DND-41 (cell line): ENCODE data around the gene DPF3.

Experiments
- EZH2 ChIP-seq: IDR thresholded peaks from 3 replicates; pipeline ENCODE4 v1.6.1; 2012; ENCODE audit warnings: borderline replicate concordance, low read depth, mild to moderate bottlenecking, moderate library complexity, low read length, inconsistent platforms; ENCODE audit not compliant: severe bottlenecking
- TF ChIP-seq, protein P1 (sequence below): IDR thresholded peaks from 2 replicates; pipeline ENCODE4 v1.5.1; 2012; ENCODE audit warnings: borderline replicate concordance, low read length, moderate library complexity, mild to moderate bottlenecking; ENCODE audit not compliant: poor library complexity, severe bottlenecking; ENCODE audit errors: extremely low read depth

GRCh38 chr14:72663076-72663487 is 230.8 kb downstream of the DPF3 start:
- TF ChIP-seq, protein P1, sequence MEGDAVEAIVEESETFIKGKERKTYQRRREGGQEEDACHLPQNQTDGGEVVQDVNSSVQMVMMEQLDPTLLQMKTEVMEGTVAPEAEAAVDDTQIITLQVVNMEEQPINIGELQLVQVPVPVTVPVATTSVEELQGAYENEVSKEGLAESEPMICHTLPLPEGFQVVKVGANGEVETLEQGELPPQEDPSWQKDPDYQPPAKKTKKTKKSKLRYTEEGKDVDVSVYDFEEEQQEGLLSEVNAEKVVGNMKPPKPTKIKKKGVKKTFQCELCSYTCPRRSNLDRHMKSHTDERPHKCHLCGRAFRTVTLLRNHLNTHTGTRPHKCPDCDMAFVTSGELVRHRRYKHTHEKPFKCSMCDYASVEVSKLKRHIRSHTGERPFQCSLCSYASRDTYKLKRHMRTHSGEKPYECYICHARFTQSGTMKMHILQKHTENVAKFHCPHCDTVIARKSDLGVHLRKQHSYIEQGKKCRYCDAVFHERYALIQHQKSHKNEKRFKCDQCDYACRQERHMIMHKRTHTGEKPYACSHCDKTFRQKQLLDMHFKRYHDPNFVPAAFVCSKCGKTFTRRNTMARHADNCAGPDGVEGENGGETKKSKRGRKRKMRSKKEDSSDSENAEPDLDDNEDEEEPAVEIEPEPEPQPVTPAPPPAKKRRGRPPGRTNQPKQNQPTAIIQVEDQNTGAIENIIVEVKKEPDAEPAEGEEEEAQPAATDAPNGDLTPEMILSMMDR: no peak
- TF ChIP-seq EZH2: no peak
